Effector memory CD8-positive, alpha-beta T cell (primary cell): ENCODE data around the gene DIP2C.

ENCODE experiments used
- ATAC-seq: fragments of 150-1000 bp; cut with Tn5 transposase; replicated peaks from 2 replicates; pipeline ENCODE4 v1.10.0; 2021; ENCODE audit warnings: mild to moderate bottlenecking, moderate library complexity
- DNase-seq, 3 experiments: peaks; one replicate each; pipeline ENCODE4 v3.0.0; 2021
- H3K27ac Mint-ChIP-seq, 2 donors: one replicate each; pipeline ENCODE4 v1.8.0; 2022; ENCODE audit warnings: mild to moderate bottlenecking in 2 of 2, mixed read lengths in 2 of 2, moderate library complexity in 2 of 2
- H3K27me3 Mint-ChIP-seq, 2 donors: one replicate each; pipeline ENCODE4 v1.8.0; 2022; ENCODE audit warnings: mixed read lengths in 2 of 2
- H3K36me3 Mint-ChIP-seq: one replicate; pipeline ENCODE4 v1.8.0; 2022; ENCODE audit warnings: mild to moderate bottlenecking, moderate library complexity, mixed read lengths; ENCODE audit not compliant: insufficient read depth
- H3K4me1 Mint-ChIP-seq, 2 donors: one replicate each; pipeline ENCODE4 v1.8.0; 2022; ENCODE audit warnings: low read depth in 2 of 2, mixed read lengths in 2 of 2
- H3K4me3 Mint-ChIP-seq, 2 donors: one replicate each; pipeline ENCODE4 v1.8.0; 2022; ENCODE audit warnings: mild to moderate bottlenecking in 2 of 2, mixed read lengths in 2 of 2, moderate library complexity in 2 of 2
- H3K9me3 Mint-ChIP-seq, 2 donors: one replicate each; pipeline ENCODE4 v1.8.0; 2022; ENCODE audit warnings: mixed read lengths in 2 of 2

DIP2C gene

GRCh38 chr10:581776-582330 is 107.6 kb downstream of the DIP2C start:
- Mint-ChIP-seq H3K4me1 (no peaks in the 10 kb centered on the region), H3K4me3 (no peak overlapping the region), H3K27ac (no peak overlapping the region), H3K9me3 (no peaks in the 10 kb centered on the region), H3K36me3 (no peaks in the 10 kb centered on the region), H3K27me3 (peaks cover 14 to 48% of the 10 kb centered on the region in 2 donors)
- ATAC-seq, result no peak
- no peak for DNase-seq

- Mint-ChIP-seq H3K27ac (no peak overlapping the region), H3K4me1 (no peaks in the 10 kb centered on the region), H3K9me3 (no peaks in the 10 kb centered on the region), H3K27me3 (peaks cover 13 to 44% of the 10 kb centered on the region in 2 donors), H3K36me3 (no peaks in the 10 kb centered on the region), H3K4me3 (no peak overlapping the region)
- no peak for ATAC-seq
- no peak for DNase-seq
These were observed 108.7 kb downstream of the DIP2C start for GRCh38 chr10:580778-581177.

- Mint-ChIP-seq H3K9me3 (no peaks in the 10 kb centered on the region), H3K4me1 (no peaks in the 10 kb centered on the region), H3K27me3 (peaks cover 41 to 42% of the 10 kb centered on the region in 2 donors), H3K4me3 (no peak overlapping the region), H3K36me3 (no peaks in the 10 kb centered on the region), H3K27ac (no peak overlapping the region)
- no peak for DNase-seq
- ATAC-seq, result no peak
These were observed 113.4 kb downstream of the DIP2C start for GRCh38 chr10:576130-576465.

- H3K27me3 Mint-ChIP-seq, result peaks cover 45 to 47% of the 10 kb centered on the region in 2 donors
- ATAC-seq (no peak), DNase-seq (no peak)
- no peaks in the 10 kb centered on the region for H3K36me3 Mint-ChIP-seq
- no peaks in the 10 kb centered on the region for H3K4me1 Mint-ChIP-seq
- H3K27ac Mint-ChIP-seq, result no peak overlapping the region
- no peak overlapping the region for H3K4me3 Mint-ChIP-seq
- peaks cover 0 to 2% of the 10 kb centered on the region in 2 donors for H3K9me3 Mint-ChIP-seq
These were observed 113.9 kb downstream of the DIP2C start for GRCh38 chr10:575402-576129.

- Mint-ChIP-seq H3K4me1 (peaks cover 0 to 2% of the 10 kb centered on the region in 2 donors), H3K9me3 (peaks cover 3 to 11% of the 10 kb centered on the region in 2 donors), H3K27me3 (peaks cover 54 to 64% of the 10 kb centered on the region in 2 donors), H3K27ac (no peak overlapping the region), H3K4me3 (no peak overlapping the region), H3K36me3 (no peaks in the 10 kb centered on the region)
- ATAC-seq (no peak), DNase-seq (no peak)
These were observed 116.8 kb downstream of the DIP2C start for GRCh38 chr10:572696-573095.

- peaks cover 3 to 11% of the 10 kb centered on the region in 2 donors for H3K9me3 Mint-ChIP-seq
- no peak overlapping the region for H3K27ac Mint-ChIP-seq
- H3K4me3 Mint-ChIP-seq, result no peak overlapping the region
- no peaks in the 10 kb centered on the region for H3K36me3 Mint-ChIP-seq
- H3K4me1 Mint-ChIP-seq, result peaks cover 0 to 2% of the 10 kb centered on the region in 2 donors
- DNase-seq (no peak), ATAC-seq (no peak)
- H3K27me3 Mint-ChIP-seq, result peaks cover 54 to 72% of the 10 kb centered on the region in 2 donors
These were observed 117.6 kb downstream of the DIP2C start for GRCh38 chr10:571688-572451.

- Mint-ChIP-seq H3K9me3 (peaks cover 3 to 11% of the 10 kb centered on the region in 2 donors), H3K36me3 (no peaks in the 10 kb centered on the region), H3K27ac (no peak overlapping the region), H3K4me1 (peaks cover 0 to 2% of the 10 kb centered on the region in 2 donors), H3K27me3 (peaks cover 51 to 77% of the 10 kb centered on the region in 2 donors), H3K4me3 (no peak overlapping the region)
- ATAC-seq (no peak), DNase-seq (no peak)
These were observed 118.3 kb downstream of the DIP2C start for GRCh38 chr10:571166-571565.

- ATAC-seq, result no peak
- H3K4me3 Mint-ChIP-seq, result no peak overlapping the region
- peaks cover 3 to 11% of the 10 kb centered on the region in 2 donors for H3K9me3 Mint-ChIP-seq
- no peak for DNase-seq
- peaks cover 46 to 77% of the 10 kb centered on the region in 2 donors for H3K27me3 Mint-ChIP-seq
- no peak overlapping the region for H3K27ac Mint-ChIP-seq
- H3K4me1 Mint-ChIP-seq, result peaks cover 0 to 2% of the 10 kb centered on the region in 2 donors
- no peaks in the 10 kb centered on the region for H3K36me3 Mint-ChIP-seq
These were observed 118.8 kb downstream of the DIP2C start for GRCh38 chr10:570628-571163.

GRCh38 chr10:569961-570627 is 119.4 kb downstream of the DIP2C start:
- Mint-ChIP-seq H3K27me3 (peaks cover 46 to 77% of the 10 kb centered on the region in 2 donors), H3K36me3 (no peaks in the 10 kb centered on the region), H3K4me1 (peaks cover 0 to 2% of the 10 kb centered on the region in 2 donors), H3K27ac (no peak overlapping the region), H3K4me3 (no peak overlapping the region), H3K9me3 (peaks cover 3 to 11% of the 10 kb centered on the region in 2 donors)
- DNase-seq (no peak), ATAC-seq (no peak)

GRCh38 chr10:568848-569247 is 120.6 kb downstream of the DIP2C start:
- no peak for ATAC-seq
- Mint-ChIP-seq H3K4me1 (peaks cover 0 to 2% of the 10 kb centered on the region in 2 donors), H3K27ac (no peak overlapping the region), H3K27me3 (peaks cover 48 to 82% of the 10 kb centered on the region in 2 donors), H3K9me3 (peaks cover 5 to 19% of the 10 kb centered on the region in 2 donors), H3K4me3 (no peak overlapping the region), H3K36me3 (no peaks in the 10 kb centered on the region)
- no peak for DNase-seq

GRCh38 chr10:567869-568268 is 121.6 kb downstream of the DIP2C start:
- H3K27me3 Mint-ChIP-seq, result peaks cover 51 to 88% of the 10 kb centered on the region in 2 donors
- no peak for DNase-seq
- no peak overlapping the region for H3K4me3 Mint-ChIP-seq
- H3K27ac Mint-ChIP-seq, result no peak overlapping the region
- peaks cover 5 to 19% of the 10 kb centered on the region in 2 donors for H3K9me3 Mint-ChIP-seq
- H3K4me1 Mint-ChIP-seq, result peaks cover 0 to 2% of the 10 kb centered on the region in 2 donors
- no peaks in the 10 kb centered on the region for H3K36me3 Mint-ChIP-seq
- no peak for ATAC-seq

- Mint-ChIP-seq H3K27me3 (peaks cover 36 to 79% of the 10 kb centered on the region in 2 donors), H3K27ac (no peak overlapping the region), H3K9me3 (peaks cover 5 to 19% of the 10 kb centered on the region in 2 donors), H3K4me1 (peaks cover 0 to 2% of the 10 kb centered on the region in 2 donors), H3K4me3 (no peak overlapping the region), H3K36me3 (no peaks in the 10 kb centered on the region)
- ATAC-seq, result no peak
- DNase-seq, result no peak
These were observed 123.1 kb downstream of the DIP2C start for GRCh38 chr10:566241-566885.

- ATAC-seq (no peak), DNase-seq (no peak)
- no peaks in the 10 kb centered on the region for H3K36me3 Mint-ChIP-seq
- H3K27ac Mint-ChIP-seq, result no peak overlapping the region
- H3K4me1 Mint-ChIP-seq, result peaks cover 0 to 2% of the 10 kb centered on the region in 2 donors
- H3K27me3 Mint-ChIP-seq, result peaks cover 31 to 79% of the 10 kb centered on the region in 2 donors
- H3K4me3 Mint-ChIP-seq, result no peak overlapping the region
- peaks cover 5 to 18% of the 10 kb centered on the region in 2 donors for H3K9me3 Mint-ChIP-seq
These were observed 123.8 kb downstream of the DIP2C start for GRCh38 chr10:565676-566075.
